Heart left ventricle (tissue), 13 donors: ENCODE data around the gene TNFSF18.

Source experiments
- POLR2A ChIP-seq, 2 donors: fragments of 450-650 bp; IDR thresholded peaks; one replicate each; pipeline ENCODE4 v1.6.1; 2017; ENCODE audit warnings: antibody characterized with exemption in 2 of 2, mild to moderate bottlenecking in 2 of 2, moderate library complexity in 2 of 2
- TF ChIP-seq, protein P1 (sequence below), 12 donors: fragments of 200-600 bp; sonication (generic) in 4 of 12; IDR thresholded peaks; one replicate each; pipeline versions ENCODE4 v1.5.0 to v1.8.0; 2018 to 2022; ENCODE audit warnings: antibody characterized with exemption in 12 of 12, mild to moderate bottlenecking in 5 of 12
- donor health status: ischemic (EF 13 %, LVEDD 7.1; RV severe dilation, severe dysfunction).
- donor health status: DM: no; HTN: yes; CAD: no.
- donor health status: DM: no; HTN: no; CAD: no.
- donor health status: ischemic (EF 25% LVEDD 6.9; RV normal size, moderate dysfunction).
- donor health status: ischemic (EF 25% LVEDD 5.7; RV mildly dilated, moderate dysfunction).
- donor health status: ischemic (EF 35%, LVEDD 5.7; RV mildly dilated, moderate dysfunction).
- donor health status: nonischemic (EF 11% LVEDD 7.7; RV severe dilation, severe dysfunction).
- donor health status: DM: yes; HTN: yes; CAD: no.
- donor health status: PGD.
- donor health status: ischemic (EF 29% LVEDD 5.4; RV normal size, mild dysfunction).
- donor health status: nonischemic (EF 23%, LVEDD 6.1; RV moderate dilation, normal function).

DNA sequence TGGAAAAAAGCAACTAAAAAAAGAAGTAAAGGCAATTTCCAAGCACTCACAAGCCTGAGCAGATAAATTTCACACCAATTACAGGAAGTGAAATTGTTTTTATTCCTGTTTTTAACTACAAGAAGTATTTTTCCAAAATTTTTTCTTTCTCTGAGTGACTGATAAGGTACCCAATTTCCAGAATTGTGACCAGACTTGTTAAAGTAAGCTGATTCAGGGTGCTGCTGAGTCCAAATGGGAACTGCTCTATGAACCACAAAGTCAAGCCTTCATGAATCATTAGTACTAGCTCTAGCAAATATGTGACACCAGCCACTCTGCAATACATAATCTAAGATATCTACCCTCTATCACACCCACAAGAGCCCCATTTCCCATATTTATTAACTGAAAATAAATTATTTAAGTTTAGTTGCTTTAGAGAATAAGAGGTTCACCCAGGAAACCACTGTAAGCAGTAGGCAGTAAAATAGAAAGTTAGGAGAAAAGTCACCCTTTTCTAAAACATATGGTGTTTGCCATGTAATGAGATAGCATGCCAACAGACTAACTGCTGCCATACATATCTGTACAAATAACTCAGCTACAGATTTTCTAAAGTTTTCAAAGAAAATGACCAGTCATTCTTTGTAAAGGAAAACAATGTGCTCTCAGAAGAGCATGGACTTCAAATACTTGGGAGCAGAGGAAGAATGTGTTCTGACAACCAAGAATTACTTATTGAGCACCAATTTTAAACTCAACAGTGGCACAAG lies 43.1 kb upstream of the TNFSF18 start:
- TF ChIP-seq, protein P1, sequence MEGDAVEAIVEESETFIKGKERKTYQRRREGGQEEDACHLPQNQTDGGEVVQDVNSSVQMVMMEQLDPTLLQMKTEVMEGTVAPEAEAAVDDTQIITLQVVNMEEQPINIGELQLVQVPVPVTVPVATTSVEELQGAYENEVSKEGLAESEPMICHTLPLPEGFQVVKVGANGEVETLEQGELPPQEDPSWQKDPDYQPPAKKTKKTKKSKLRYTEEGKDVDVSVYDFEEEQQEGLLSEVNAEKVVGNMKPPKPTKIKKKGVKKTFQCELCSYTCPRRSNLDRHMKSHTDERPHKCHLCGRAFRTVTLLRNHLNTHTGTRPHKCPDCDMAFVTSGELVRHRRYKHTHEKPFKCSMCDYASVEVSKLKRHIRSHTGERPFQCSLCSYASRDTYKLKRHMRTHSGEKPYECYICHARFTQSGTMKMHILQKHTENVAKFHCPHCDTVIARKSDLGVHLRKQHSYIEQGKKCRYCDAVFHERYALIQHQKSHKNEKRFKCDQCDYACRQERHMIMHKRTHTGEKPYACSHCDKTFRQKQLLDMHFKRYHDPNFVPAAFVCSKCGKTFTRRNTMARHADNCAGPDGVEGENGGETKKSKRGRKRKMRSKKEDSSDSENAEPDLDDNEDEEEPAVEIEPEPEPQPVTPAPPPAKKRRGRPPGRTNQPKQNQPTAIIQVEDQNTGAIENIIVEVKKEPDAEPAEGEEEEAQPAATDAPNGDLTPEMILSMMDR (IDR thresholded peaks at IDR 0.05), result no peak
- no peak for TF ChIP-seq POLR2A (IDR thresholded peaks at IDR 0.05)
